ENCODE data around the gene HDAC11.

- TF ChIP-seq ZNF274 (IDR thresholded peaks at IDR 0.05; ENCODE audit: low read depth, low read length) (no peak), SUZ12 (IDR thresholded peaks at IDR 0.05; ENCODE audit: extremely low read depth, insufficient read depth, insufficient read length) (no peak), YY1 (IDR thresholded peaks at IDR 0.05; ENCODE audit: insufficient read depth, insufficient read length) (no peak)
These were observed 59.6 kb downstream of the HDAC11 start for GRCh38 chr3:13539671-13540070.

Data from NT2/D1 (cell line).